DND-41 (cell line): Measurements from ENCODE around the gene CDH3.

Source experiments
- EZH2 ChIP-seq: IDR thresholded peaks from 3 replicates; pipeline ENCODE4 v1.6.1; 2012; ENCODE audit warnings: borderline replicate concordance, low read depth, mild to moderate bottlenecking, moderate library complexity, low read length, inconsistent platforms; ENCODE audit not compliant: severe bottlenecking
- TF ChIP-seq, protein P1 (sequence below): IDR thresholded peaks from 2 replicates; pipeline ENCODE4 v1.5.1; 2012; ENCODE audit warnings: borderline replicate concordance, low read length, moderate library complexity, mild to moderate bottlenecking; ENCODE audit not compliant: poor library complexity, severe bottlenecking; ENCODE audit errors: extremely low read depth

DNA sequence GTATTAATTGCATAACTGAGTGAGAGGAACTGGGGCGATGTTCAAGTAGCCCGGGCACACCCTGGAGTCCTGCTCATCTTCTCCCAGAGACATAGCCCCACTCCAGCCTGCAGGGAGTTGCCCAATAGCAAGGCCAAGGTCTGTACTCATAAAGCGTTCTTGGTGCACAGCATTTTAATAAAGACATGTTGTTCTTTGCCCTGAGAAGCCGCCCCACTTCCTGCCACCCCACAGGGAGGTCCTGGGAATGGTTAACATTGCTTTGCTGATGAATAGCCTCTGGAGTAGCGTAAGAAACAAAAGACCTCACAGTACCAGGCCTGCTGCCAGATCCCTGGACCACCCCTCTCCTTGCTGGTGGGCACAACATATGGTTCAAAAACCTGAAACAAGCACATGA lies 70.4 kb downstream of the CDH3 start:
- TF ChIP-seq, protein P1, sequence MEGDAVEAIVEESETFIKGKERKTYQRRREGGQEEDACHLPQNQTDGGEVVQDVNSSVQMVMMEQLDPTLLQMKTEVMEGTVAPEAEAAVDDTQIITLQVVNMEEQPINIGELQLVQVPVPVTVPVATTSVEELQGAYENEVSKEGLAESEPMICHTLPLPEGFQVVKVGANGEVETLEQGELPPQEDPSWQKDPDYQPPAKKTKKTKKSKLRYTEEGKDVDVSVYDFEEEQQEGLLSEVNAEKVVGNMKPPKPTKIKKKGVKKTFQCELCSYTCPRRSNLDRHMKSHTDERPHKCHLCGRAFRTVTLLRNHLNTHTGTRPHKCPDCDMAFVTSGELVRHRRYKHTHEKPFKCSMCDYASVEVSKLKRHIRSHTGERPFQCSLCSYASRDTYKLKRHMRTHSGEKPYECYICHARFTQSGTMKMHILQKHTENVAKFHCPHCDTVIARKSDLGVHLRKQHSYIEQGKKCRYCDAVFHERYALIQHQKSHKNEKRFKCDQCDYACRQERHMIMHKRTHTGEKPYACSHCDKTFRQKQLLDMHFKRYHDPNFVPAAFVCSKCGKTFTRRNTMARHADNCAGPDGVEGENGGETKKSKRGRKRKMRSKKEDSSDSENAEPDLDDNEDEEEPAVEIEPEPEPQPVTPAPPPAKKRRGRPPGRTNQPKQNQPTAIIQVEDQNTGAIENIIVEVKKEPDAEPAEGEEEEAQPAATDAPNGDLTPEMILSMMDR = no peak
- no peak for TF ChIP-seq EZH2
